Panc1 (cell line): ENCODE measurements around the gene RPP30. TPM values are rescaled to one million over a fixed set of nuclear protein-coding genes. Genes with fewer than 3 reads are reported as not detected.

Experiments used
- ATAC-seq: fragments of 200-7000 bp; cut with Tn5 transposase; 2 replicates; pipeline ENCODE4 v1.9.1; 2020; ENCODE audit warnings: mild to moderate bottlenecking, moderate library complexity
- BruUV-seq: library from RNA; stranded (reverse); fragments of 400-500 nt; replicated peaks from 2 replicates; lab custom pipeline; 2021; lab: Mats Ljungman, UMichigan
- CTCF ChIA-PET: fragments of 300-600 bp; sonication (Branson Sonifier 250); formaldehyde crosslinking; loops from one replicate; lab custom pipeline; 2022; ENCODE audit warnings: antibody characterized with exemption; lab: Charles Lee
- POLR2A ChIA-PET: fragments of 300-600 bp; sonication (Branson Sonifier 250); formaldehyde crosslinking; loops from one replicate; lab custom pipeline; 2022; ENCODE audit warnings: antibody characterized with exemption; lab: Charles Lee
- DNase-seq: peaks from one replicate; pipeline ENCODE4 v3.0.0-alpha.2; 2010; ENCODE audit warnings: low read depth, low spot score
- H3K27ac ChIP-seq: 2 replicates; pipeline ENCODE4 v1.5.1; 2011; ENCODE audit warnings: mild to moderate bottlenecking, low read length, inconsistent platforms
- H3K27me3 ChIP-seq: fragments of 200-500 bp; sonication (Bioruptor generic); 2 replicates; pipeline ENCODE4 v1.6.0; 2014; ENCODE audit warnings: low read length, inconsistent platforms; ENCODE audit not compliant: control insufficient read depth, insufficient read depth
- H3K36me3 ChIP-seq: fragments of 200-500 bp; sonication (Bioruptor generic); 2 replicates; pipeline ENCODE4 v1.5.1; 2014; ENCODE audit warnings: inconsistent platforms, mild to moderate bottlenecking, low read length, moderate library complexity; ENCODE audit not compliant: control insufficient read depth, insufficient read depth
- H3K4me1 ChIP-seq: 2 replicates; pipeline ENCODE4 v1.5.1; 2011; ENCODE audit warnings: inconsistent platforms, mild to moderate bottlenecking, low read length, moderate library complexity; ENCODE audit not compliant: control insufficient read depth, insufficient read depth
- H3K4me3 ChIP-seq, 2 experiments: 2 replicates each; pipeline ENCODE4 v1.5.1; 2011 to 2012; ENCODE audit warnings: low read depth in 2 of 2, low read length in 2 of 2, mild to moderate bottlenecking in 2 of 2, inconsistent platforms in 1 of 2, moderate library complexity in 1 of 2
- H3K9me3 ChIP-seq: fragments of 200-500 bp; sonication (Bioruptor generic); 2 replicates; pipeline ENCODE4 v1.5.1; 2014; ENCODE audit warnings: low read depth, mild to moderate bottlenecking, inconsistent platforms, low read length, moderate library complexity; ENCODE audit not compliant: control insufficient read depth, insufficient read depth
- POLR2AphosphoS5 ChIP-seq: IDR thresholded peaks from 2 replicates; pipeline ENCODE4 v1.6.1; 2012; ENCODE audit warnings: mild to moderate bottlenecking, low read depth, low read length, moderate library complexity
- SIN3A ChIP-seq: IDR thresholded peaks from 2 replicates; pipeline ENCODE4 v1.6.1; 2012; ENCODE audit warnings: low read depth, mild to moderate bottlenecking, low read length, moderate library complexity, borderline replicate concordance; ENCODE audit not compliant: insufficient read depth
- TCF7L2 ChIP-seq: IDR thresholded peaks from 2 replicates; pipeline ENCODE4 v1.6.1; 2011; ENCODE audit warnings: mild to moderate bottlenecking, low read depth, low read length, inconsistent platforms
- in situ Hi-C: cut with HindIII; loops from 2 replicates; pipeline ENCODE4 v1.10.0; 2016; ENCODE audit warnings: low sequenced_read_pairs, low pct_unique_long_range_greater_than_20kb
- intact Hi-C: fragments of 100-400 bp; cut with micrococcal nuclease; formaldehyde crosslinking; loops from one replicate; pipeline ENCODE4 v1.10.0; 2022; ENCODE audit not compliant: unreplicated experiment
- total RNA-seq: library from RNA; stranded (reverse); gene quantifications from one replicate; pipeline ENCODE4 v1.2.1, GENCODE V29; 2021; ENCODE audit not compliant: unreplicated experiment
- TF ChIP-seq, protein P1 (sequence below): fragments of 450-650 bp; IDR thresholded peaks from 2 replicates; pipeline ENCODE4 v1.5.1; 2017; ENCODE audit warnings: mild to moderate bottlenecking
- TF ChIP-seq, protein P2 (sequence below), 2 experiments: IDR thresholded peaks; 2 replicates each; pipeline ENCODE4 v1.6.1; 2011 to 2012; ENCODE audit warnings: low read depth in 2 of 2, control low read depth in 1 of 2, low read length in 1 of 2, mild to moderate bottlenecking in 1 of 2, moderate library complexity in 1 of 2; ENCODE audit not compliant: insufficient read depth in 1 of 2

The RPP30 gene
- total RNA-seq, 1 experiment from 2014 or later, result 59.0 TPM

- H3K27me3 ChIP-seq, result peaks cover 3% of the 10 kb centered on the region
- H3K4me1 ChIP-seq, result no peaks in the 10 kb centered on the region
- ATAC-seq (no peak), DNase-seq (no peak)
- no peaks in the 10 kb centered on the region for H3K36me3 ChIP-seq
- no peaks in the 10 kb centered on the region for H3K9me3 ChIP-seq
- POLR2A ChIA-PET, result interaction anchor here (0.7 kb wide), 1 partner anchor 23 kb away, joined by 3 read pairs; no protein-coding TSS in a partner anchor
- in situ Hi-C loops, result no loop called here
- CTCF ChIA-PET, result interaction anchor here (0.7 kb wide), 1 partner anchor 1480 kb away, joined by 3 read pairs; no protein-coding TSS in a partner anchor
- no peak overlapping the region for H3K4me3 ChIP-seq
- BruUV-seq, result no TSS peak
- intact Hi-C loops, result no loop called here
- H3K27ac ChIP-seq, result no peak overlapping the region
- TF ChIP-seq SIN3A, result no peak
- TF ChIP-seq, protein P1, sequence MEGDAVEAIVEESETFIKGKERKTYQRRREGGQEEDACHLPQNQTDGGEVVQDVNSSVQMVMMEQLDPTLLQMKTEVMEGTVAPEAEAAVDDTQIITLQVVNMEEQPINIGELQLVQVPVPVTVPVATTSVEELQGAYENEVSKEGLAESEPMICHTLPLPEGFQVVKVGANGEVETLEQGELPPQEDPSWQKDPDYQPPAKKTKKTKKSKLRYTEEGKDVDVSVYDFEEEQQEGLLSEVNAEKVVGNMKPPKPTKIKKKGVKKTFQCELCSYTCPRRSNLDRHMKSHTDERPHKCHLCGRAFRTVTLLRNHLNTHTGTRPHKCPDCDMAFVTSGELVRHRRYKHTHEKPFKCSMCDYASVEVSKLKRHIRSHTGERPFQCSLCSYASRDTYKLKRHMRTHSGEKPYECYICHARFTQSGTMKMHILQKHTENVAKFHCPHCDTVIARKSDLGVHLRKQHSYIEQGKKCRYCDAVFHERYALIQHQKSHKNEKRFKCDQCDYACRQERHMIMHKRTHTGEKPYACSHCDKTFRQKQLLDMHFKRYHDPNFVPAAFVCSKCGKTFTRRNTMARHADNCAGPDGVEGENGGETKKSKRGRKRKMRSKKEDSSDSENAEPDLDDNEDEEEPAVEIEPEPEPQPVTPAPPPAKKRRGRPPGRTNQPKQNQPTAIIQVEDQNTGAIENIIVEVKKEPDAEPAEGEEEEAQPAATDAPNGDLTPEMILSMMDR, result no peak
- TF ChIP-seq TCF7L2, result no peak
- TF ChIP-seq, protein P2, sequence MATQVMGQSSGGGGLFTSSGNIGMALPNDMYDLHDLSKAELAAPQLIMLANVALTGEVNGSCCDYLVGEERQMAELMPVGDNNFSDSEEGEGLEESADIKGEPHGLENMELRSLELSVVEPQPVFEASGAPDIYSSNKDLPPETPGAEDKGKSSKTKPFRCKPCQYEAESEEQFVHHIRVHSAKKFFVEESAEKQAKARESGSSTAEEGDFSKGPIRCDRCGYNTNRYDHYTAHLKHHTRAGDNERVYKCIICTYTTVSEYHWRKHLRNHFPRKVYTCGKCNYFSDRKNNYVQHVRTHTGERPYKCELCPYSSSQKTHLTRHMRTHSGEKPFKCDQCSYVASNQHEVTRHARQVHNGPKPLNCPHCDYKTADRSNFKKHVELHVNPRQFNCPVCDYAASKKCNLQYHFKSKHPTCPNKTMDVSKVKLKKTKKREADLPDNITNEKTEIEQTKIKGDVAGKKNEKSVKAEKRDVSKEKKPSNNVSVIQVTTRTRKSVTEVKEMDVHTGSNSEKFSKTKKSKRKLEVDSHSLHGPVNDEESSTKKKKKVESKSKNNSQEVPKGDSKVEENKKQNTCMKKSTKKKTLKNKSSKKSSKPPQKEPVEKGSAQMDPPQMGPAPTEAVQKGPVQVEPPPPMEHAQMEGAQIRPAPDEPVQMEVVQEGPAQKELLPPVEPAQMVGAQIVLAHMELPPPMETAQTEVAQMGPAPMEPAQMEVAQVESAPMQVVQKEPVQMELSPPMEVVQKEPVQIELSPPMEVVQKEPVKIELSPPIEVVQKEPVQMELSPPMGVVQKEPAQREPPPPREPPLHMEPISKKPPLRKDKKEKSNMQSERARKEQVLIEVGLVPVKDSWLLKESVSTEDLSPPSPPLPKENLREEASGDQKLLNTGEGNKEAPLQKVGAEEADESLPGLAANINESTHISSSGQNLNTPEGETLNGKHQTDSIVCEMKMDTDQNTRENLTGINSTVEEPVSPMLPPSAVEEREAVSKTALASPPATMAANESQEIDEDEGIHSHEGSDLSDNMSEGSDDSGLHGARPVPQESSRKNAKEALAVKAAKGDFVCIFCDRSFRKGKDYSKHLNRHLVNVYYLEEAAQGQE (IDR thresholded peaks at IDR 0.05; ENCODE audit: insufficient read depth in 1 of 2, low read depth in 2 of 2, low read length in 1 of 2), result no peak
- no peak for TF ChIP-seq POLR2AphosphoS5
Measured at GRCh38 chr10:90930971-90931871, 59.4 kb downstream of the RPP30 start.

- Histone ChIP-seq H3K36me3 (no peaks in the 10 kb centered on the region), H3K27me3 (no peaks in the 10 kb centered on the region; the same call in 1 of the 2 replicates), H3K27ac (no peak overlapping the region), H3K4me1 (no peaks in the 10 kb centered on the region), H3K9me3 (no peaks in the 10 kb centered on the region), H3K4me3 (no peak overlapping the region)
- BruUV-seq, result no TSS peak
- ChIA-PET CTCF (no interaction called here), POLR2A (interaction anchor here (0.6 kb wide), 1 partner anchor 42 kb away, joined by 3 read pairs; no protein-coding TSS in a partner anchor)
- intact Hi-C loops, result no loop called here
- in situ Hi-C loops, result no loop called here
- no peak for ATAC-seq
- no peak for TF ChIP-seq SIN3A
- TF ChIP-seq, protein P1, result no peak
- TF ChIP-seq POLR2AphosphoS5, result no peak
- no peak for TF ChIP-seq TCF7L2
- TF ChIP-seq, protein P2 (IDR thresholded peaks at IDR 0.05; ENCODE audit: insufficient read depth in 1 of 2, low read depth in 2 of 2, low read length in 1 of 2), result no peak
- DNase-seq, result no peak
Measured at GRCh38 chr10:90935581-90936275, 64.0 kb downstream of the RPP30 start.
